GM23338 (cell line): ENCODE data around the gene GDF7. TPM values are rescaled to one million over a fixed set of nuclear protein-coding genes. Genes with fewer than 3 reads are reported as not detected.
"Not testable (repeated sequence)": the region's sequence is repeated elsewhere in the genome, so short reads cannot be mapped to it uniquely, and the experiment has no call there.

ENCODE experiments used
- ATAC-seq: fragments of 200-7000 bp; cut with Tn5 transposase; 3 replicates; pipeline ENCODE4 v1.9.1; 2020
- DNase-seq: peaks from one replicate; pipeline ENCODE4 v3.0.0-alpha.2; 2015; ENCODE audit warnings: low spot score
- H2AFZ ChIP-seq: fragments of 200-600 bp; sonication (generic); 2 replicates; pipeline ENCODE4 v1.8.0; 2016; ENCODE audit warnings: antibody characterized with exemption, mild to moderate bottlenecking, moderate library complexity
- H3F3A ChIP-seq: fragments of 200-600 bp; sonication (generic); replicated peaks from 2 replicates; pipeline ENCODE4 v1.8.0; 2017; ENCODE audit warnings: antibody characterized with exemption, mixed run types, low read depth
- H3K27ac ChIP-seq: fragments of 200-600 bp; sonication (generic); 2 replicates; pipeline ENCODE4 v1.6.1; 2016; ENCODE audit warnings: low read depth
- H3K27me3 ChIP-seq: fragments of 200-600 bp; sonication (generic); 2 replicates; pipeline ENCODE4 v1.8.0; 2016; ENCODE audit warnings: mild to moderate bottlenecking, mixed run types, moderate library complexity; ENCODE audit not compliant: insufficient read depth
- H3K36me3 ChIP-seq: fragments of 200-600 bp; sonication (generic); 2 replicates; pipeline ENCODE4 v1.8.0; 2016; ENCODE audit warnings: mild to moderate bottlenecking; ENCODE audit not compliant: insufficient read depth
- H3K4me1 ChIP-seq: fragments of 200-600 bp; sonication (generic); 2 replicates; pipeline ENCODE4 v1.8.0; 2016; ENCODE audit warnings: mild to moderate bottlenecking, moderate library complexity; ENCODE audit not compliant: insufficient read depth
- H3K4me2 ChIP-seq: fragments of 200-600 bp; sonication (generic); 2 replicates; pipeline ENCODE4 v1.7.1; 2017; ENCODE audit warnings: mixed run types
- H3K4me3 ChIP-seq: fragments of 200-600 bp; sonication (generic); 2 replicates; pipeline ENCODE4 v1.6.1; 2016; ENCODE audit warnings: mixed run types
- H3K79me2 ChIP-seq: fragments of 200-600 bp; sonication (generic); replicated peaks from 2 replicates; pipeline ENCODE4 v1.8.0; 2017; ENCODE audit warnings: mild to moderate bottlenecking; ENCODE audit not compliant: insufficient read depth
- H3K9me2 ChIP-seq: fragments of 200-600 bp; sonication (generic); 2 replicates; pipeline ENCODE4 v1.8.0; 2017; ENCODE audit not compliant: insufficient read depth
- H4K20me1 ChIP-seq: fragments of 200-600 bp; sonication (generic); replicated peaks from 2 replicates; pipeline ENCODE4 v1.8.0; 2017; ENCODE audit warnings: mild to moderate bottlenecking; ENCODE audit not compliant: insufficient read depth
- H3K27ac Mint-ChIP-seq: 2 replicates; pipeline ENCODE4 v1.8.0; 2020; ENCODE audit warnings: inconsistent platforms, mild to moderate bottlenecking, moderate library complexity, mixed read lengths
- H3K27me3 Mint-ChIP-seq: 3 replicates; pipeline ENCODE4 v1.8.0; 2022; ENCODE audit warnings: low read depth, mild to moderate bottlenecking, moderate library complexity, mixed read lengths, inconsistent platforms; ENCODE audit not compliant: insufficient read depth, poor library complexity
- H3K36me3 Mint-ChIP-seq: 3 replicates; pipeline ENCODE4 v1.8.0; 2021; ENCODE audit warnings: low read depth, mild to moderate bottlenecking, inconsistent platforms, moderate library complexity, mixed read lengths
- H3K4me1 Mint-ChIP-seq: 3 replicates; pipeline ENCODE4 v1.8.0; 2020; ENCODE audit warnings: mild to moderate bottlenecking, inconsistent platforms, mixed read lengths
- H3K4me3 Mint-ChIP-seq: 3 replicates; pipeline ENCODE4 v1.8.0; 2021; ENCODE audit warnings: moderate library complexity, mild to moderate bottlenecking, inconsistent platforms, mixed read lengths
- H3K9me3 Mint-ChIP-seq: 3 replicates; pipeline ENCODE4 v1.8.0; 2020; ENCODE audit warnings: moderate library complexity, mild to moderate bottlenecking, inconsistent platforms, mixed read lengths
- CREB1 ChIP-seq: fragments of 250-450 bp; sonication (Bioruptor Pico); IDR thresholded peaks from 2 replicates; pipeline ENCODE4 v1.5.0; 2020; ENCODE audit warnings: low read depth, mild to moderate bottlenecking, moderate library complexity
- EZH2 ChIP-seq: fragments of 200-600 bp; sonication (generic); IDR thresholded peaks from one replicate; pipeline ENCODE4 v1.8.0; 2017; ENCODE audit warnings: antibody characterized with exemption, mild to moderate bottlenecking, low read depth; ENCODE audit not compliant: unreplicated experiment
- EZH2phosphoT487 ChIP-seq: fragments of 200-600 bp; sonication (generic); IDR thresholded peaks from one replicate; pipeline ENCODE4 v1.8.1; 2018; ENCODE audit warnings: antibody characterized with exemption; ENCODE audit not compliant: unreplicated experiment
- JUNB ChIP-seq: IDR thresholded peaks from one replicate; pipeline ENCODE4 v1.6.1; 2016; ENCODE audit warnings: antibody characterized with exemption; ENCODE audit not compliant: unreplicated experiment
- NANOG ChIP-seq: IDR thresholded peaks from 2 replicates; pipeline ENCODE4 v1.6.1; 2016; ENCODE audit warnings: antibody characterized with exemption, borderline replicate concordance
- POLR2AphosphoS5 ChIP-seq: IDR thresholded peaks from 2 replicates; pipeline ENCODE4 v1.6.1; 2016; ENCODE audit warnings: antibody characterized with exemption, low read depth
- STAT1 ChIP-seq: IDR thresholded peaks from one replicate; pipeline ENCODE4 v1.6.1; 2016; ENCODE audit warnings: antibody characterized with exemption; ENCODE audit not compliant: unreplicated experiment
- ZNF114 ChIP-seq: fragments of 250-450 bp; sonication (Bioruptor Pico); IDR thresholded peaks from 2 replicates; pipeline ENCODE4 v1.5.0; 2020; ENCODE audit warnings: mild to moderate bottlenecking, moderate library complexity
- ZNF331 ChIP-seq: fragments of 250-450 bp; sonication (Bioruptor Pico); IDR thresholded peaks from 2 replicates; pipeline ENCODE4 v1.5.0; 2020; ENCODE audit warnings: low read depth, mild to moderate bottlenecking, moderate library complexity
- polyA plus RNA-seq: library from polyadenylated mRNA; unstranded; fragments of >200 nt; fragmentation: Nextera tagmentation; extraction: Ambion mirVana; gene quantifications from 2 replicates; pipeline ENCODE4 v1.2.1, GENCODE V29; 2016
- total RNA-seq: library from RNA; depleted of rRNA; stranded (reverse); fragments of >200 nt; shearing (Covaris generic); gene quantifications from 2 replicates; pipeline ENCODE4 v1.2.3, GENCODE V29; 2014
- TF ChIP-seq, protein P1 (sequence below): fragments of 250-450 bp; sonication (Bioruptor Pico); IDR thresholded peaks from 2 replicates; pipeline ENCODE4 v1.5.0; 2020; ENCODE audit warnings: mild to moderate bottlenecking, moderate library complexity
- TF ChIP-seq, protein P2 (sequence below), 2 experiments: fragments of 200-600 bp in 1 of 2; sonication (generic) in 1 of 2; conservative IDR thresholded peaks; 2 replicates each; pipeline versions ENCODE4 v1.5.1 to v1.6.1; 2016 to 2017; ENCODE audit warnings: antibody characterized with exemption in 2 of 2, low read depth in 2 of 2, mild to moderate bottlenecking in 2 of 2, moderate library complexity in 1 of 2
- TF ChIP-seq, protein P3 (sequence below): IDR thresholded peaks from one replicate; pipeline ENCODE4 v1.6.1; 2018; ENCODE audit warnings: antibody characterized with exemption; ENCODE audit not compliant: unreplicated experiment

GDF7 gene
- total and polyA plus RNA-seq, 2 experiments from 2014 or later, result 0.19 to 0.52 TPM

DNA sequence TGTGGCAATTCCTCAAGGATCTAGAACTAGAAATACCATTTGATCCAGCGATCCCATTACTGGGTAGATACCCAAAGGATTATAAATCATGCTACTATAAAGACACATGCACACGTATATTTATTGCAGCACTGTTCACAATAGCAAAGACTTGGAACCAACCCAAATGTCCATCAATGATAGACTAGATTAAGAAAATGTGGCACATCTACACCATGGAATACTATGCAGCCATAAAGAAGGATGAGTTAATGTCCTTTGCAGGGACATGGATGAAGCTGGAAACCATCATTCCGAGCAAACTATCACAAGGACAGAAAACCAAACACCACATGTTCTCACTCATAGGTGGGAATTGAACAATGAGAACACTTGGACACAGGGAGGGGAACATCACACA, 49.2 kb downstream of the GDF7 start:
- not testable (repeated sequence) for H3K9me3 Mint-ChIP-seq

DNA sequence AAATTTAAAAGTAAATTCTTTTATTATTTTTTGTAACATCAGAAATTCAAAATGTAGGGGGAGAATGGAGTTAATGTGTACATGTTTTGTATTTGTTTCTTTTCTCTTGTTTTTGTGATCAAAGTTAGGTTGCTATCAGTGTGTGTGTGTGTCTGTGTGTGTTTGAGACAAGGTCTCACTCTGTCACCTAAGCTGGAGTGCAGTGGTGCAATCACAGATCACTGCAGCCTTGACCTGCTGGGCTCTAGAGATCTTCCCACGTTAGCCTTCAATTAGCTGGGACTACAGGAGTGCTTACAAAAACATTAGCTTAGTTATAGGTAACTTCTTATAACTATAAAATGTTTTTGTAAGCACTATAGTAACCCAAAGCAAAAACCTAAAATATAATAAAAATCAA, 50.7 kb downstream of the GDF7 start:
- Histone ChIP-seq H3K9me2 (no peaks in the 10 kb centered on the region), H3K27ac (no peak overlapping the region), H3K4me1 (no peaks in the 10 kb centered on the region), H3K27me3 (no peaks in the 10 kb centered on the region), H3F3A (no peaks in the 10 kb centered on the region), H3K79me2 (peaks cover 15% of the 10 kb centered on the region), H2AFZ (no peak overlapping the region), H3K4me3 (no peak overlapping the region), H3K36me3 (no peaks in the 10 kb centered on the region), H3K4me2 (no peak overlapping the region), H4K20me1 (no peaks in the 10 kb centered on the region)
- DNase-seq (no peak), ATAC-seq (no peak)
- no peaks in the 10 kb centered on the region for H3K27me3 Mint-ChIP-seq
- no peak overlapping the region for H3K4me3 Mint-ChIP-seq
- H3K9me3 Mint-ChIP-seq, result no peaks in the 10 kb centered on the region
- H3K4me1 Mint-ChIP-seq, result no peaks in the 10 kb centered on the region
- peaks cover 8% of the 10 kb centered on the region; the same call in 2 of the 3 replicates for H3K36me3 Mint-ChIP-seq
- H3K27ac Mint-ChIP-seq, result no peak overlapping the region
- TF ChIP-seq JUNB, result no peak
- TF ChIP-seq, protein P1, sequence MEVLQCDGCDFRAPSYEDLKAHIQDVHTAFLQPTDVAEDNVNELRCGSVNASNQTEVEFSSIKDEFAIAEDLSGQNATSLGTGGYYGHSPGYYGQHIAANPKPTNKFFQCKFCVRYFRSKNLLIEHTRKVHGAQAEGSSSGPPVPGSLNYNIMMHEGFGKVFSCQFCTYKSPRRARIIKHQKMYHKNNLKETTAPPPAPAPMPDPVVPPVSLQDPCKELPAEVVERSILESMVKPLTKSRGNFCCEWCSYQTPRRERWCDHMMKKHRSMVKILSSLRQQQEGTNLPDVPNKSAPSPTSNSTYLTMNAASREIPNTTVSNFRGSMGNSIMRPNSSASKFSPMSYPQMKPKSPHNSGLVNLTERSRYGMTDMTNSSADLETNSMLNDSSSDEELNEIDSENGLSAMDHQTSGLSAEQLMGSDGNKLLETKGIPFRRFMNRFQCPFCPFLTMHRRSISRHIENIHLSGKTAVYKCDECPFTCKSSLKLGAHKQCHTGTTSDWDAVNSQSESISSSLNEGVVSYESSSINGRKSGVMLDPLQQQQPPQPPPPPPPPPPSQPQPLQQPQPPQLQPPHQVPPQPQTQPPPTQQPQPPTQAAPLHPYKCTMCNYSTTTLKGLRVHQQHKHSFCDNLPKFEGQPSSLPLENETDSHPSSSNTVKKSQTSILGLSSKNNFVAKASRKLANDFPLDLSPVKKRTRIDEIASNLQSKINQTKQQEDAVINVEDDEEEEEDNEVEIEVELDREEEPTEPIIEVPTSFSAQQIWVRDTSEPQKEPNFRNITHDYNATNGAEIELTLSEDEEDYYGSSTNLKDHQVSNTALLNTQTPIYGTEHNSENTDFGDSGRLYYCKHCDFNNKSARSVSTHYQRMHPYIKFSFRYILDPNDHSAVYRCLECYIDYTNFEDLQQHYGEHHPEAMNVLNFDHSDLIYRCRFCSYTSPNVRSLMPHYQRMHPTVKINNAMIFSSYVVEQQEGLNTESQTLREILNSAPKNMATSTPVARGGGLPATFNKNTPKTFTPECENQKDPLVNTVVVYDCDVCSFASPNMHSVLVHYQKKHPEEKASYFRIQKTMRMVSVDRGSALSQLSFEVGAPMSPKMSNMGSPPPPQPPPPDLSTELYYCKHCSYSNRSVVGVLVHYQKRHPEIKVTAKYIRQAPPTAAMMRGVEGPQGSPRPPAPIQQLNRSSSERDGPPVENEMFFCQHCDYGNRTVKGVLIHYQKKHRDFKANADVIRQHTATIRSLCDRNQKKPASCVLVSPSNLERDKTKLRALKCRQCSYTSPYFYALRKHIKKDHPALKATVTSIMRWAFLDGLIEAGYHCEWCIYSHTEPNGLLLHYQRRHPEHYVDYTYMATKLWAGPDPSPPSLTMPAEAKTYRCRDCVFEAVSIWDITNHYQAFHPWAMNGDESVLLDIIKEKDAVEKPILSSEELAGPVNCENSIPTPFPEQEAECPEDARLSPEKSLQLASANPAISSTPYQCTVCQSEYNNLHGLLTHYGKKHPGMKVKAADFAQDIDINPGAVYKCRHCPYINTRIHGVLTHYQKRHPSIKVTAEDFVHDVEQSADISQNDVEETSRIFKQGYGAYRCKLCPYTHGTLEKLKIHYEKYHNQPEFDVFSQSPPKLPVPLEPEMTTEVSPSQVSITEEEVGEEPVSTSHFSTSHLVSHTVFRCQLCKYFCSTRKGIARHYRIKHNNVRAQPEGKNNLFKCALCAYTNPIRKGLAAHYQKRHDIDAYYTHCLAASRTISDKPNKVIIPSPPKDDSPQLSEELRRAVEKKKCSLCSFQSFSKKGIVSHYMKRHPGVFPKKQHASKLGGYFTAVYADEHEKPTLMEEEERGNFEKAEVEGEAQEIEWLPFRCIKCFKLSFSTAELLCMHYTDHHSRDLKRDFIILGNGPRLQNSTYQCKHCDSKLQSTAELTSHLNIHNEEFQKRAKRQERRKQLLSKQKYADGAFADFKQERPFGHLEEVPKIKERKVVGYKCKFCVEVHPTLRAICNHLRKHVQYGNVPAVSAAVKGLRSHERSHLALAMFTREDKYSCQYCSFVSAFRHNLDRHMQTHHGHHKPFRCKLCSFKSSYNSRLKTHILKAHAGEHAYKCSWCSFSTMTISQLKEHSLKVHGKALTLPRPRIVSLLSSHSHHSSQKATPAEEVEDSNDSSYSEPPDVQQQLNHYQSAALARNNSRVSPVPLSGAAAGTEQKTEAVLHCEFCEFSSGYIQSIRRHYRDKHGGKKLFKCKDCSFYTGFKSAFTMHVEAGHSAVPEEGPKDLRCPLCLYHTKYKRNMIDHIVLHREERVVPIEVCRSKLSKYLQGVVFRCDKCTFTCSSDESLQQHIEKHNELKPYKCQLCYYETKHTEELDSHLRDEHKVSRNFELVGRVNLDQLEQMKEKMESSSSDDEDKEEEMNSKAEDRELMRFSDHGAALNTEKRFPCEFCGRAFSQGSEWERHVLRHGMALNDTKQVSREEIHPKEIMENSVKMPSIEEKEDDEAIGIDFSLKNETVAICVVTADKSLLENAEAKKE (CRISPR knock-in tag), result no peak
- TF ChIP-seq ZNF114, result no peak
- no peak for TF ChIP-seq POLR2AphosphoS5
- TF ChIP-seq, protein P2, sequence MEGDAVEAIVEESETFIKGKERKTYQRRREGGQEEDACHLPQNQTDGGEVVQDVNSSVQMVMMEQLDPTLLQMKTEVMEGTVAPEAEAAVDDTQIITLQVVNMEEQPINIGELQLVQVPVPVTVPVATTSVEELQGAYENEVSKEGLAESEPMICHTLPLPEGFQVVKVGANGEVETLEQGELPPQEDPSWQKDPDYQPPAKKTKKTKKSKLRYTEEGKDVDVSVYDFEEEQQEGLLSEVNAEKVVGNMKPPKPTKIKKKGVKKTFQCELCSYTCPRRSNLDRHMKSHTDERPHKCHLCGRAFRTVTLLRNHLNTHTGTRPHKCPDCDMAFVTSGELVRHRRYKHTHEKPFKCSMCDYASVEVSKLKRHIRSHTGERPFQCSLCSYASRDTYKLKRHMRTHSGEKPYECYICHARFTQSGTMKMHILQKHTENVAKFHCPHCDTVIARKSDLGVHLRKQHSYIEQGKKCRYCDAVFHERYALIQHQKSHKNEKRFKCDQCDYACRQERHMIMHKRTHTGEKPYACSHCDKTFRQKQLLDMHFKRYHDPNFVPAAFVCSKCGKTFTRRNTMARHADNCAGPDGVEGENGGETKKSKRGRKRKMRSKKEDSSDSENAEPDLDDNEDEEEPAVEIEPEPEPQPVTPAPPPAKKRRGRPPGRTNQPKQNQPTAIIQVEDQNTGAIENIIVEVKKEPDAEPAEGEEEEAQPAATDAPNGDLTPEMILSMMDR (conservative IDR thresholded peaks at IDR 0.05; ENCODE audit: low read depth in 2 of 2), result no peak
- TF ChIP-seq CREB1 (CRISPR knock-in tag), result no peak
- TF ChIP-seq STAT1, result no peak
- TF ChIP-seq EZH2, result no peak
- TF ChIP-seq NANOG, result no peak
- TF ChIP-seq ZNF331, result no peak
- TF ChIP-seq, protein P3, sequence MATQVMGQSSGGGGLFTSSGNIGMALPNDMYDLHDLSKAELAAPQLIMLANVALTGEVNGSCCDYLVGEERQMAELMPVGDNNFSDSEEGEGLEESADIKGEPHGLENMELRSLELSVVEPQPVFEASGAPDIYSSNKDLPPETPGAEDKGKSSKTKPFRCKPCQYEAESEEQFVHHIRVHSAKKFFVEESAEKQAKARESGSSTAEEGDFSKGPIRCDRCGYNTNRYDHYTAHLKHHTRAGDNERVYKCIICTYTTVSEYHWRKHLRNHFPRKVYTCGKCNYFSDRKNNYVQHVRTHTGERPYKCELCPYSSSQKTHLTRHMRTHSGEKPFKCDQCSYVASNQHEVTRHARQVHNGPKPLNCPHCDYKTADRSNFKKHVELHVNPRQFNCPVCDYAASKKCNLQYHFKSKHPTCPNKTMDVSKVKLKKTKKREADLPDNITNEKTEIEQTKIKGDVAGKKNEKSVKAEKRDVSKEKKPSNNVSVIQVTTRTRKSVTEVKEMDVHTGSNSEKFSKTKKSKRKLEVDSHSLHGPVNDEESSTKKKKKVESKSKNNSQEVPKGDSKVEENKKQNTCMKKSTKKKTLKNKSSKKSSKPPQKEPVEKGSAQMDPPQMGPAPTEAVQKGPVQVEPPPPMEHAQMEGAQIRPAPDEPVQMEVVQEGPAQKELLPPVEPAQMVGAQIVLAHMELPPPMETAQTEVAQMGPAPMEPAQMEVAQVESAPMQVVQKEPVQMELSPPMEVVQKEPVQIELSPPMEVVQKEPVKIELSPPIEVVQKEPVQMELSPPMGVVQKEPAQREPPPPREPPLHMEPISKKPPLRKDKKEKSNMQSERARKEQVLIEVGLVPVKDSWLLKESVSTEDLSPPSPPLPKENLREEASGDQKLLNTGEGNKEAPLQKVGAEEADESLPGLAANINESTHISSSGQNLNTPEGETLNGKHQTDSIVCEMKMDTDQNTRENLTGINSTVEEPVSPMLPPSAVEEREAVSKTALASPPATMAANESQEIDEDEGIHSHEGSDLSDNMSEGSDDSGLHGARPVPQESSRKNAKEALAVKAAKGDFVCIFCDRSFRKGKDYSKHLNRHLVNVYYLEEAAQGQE, result no peak
- no peak for TF ChIP-seq EZH2phosphoT487

More for the DNA sequence above, 49.2 kb downstream of the GDF7 start:
- peaks cover 16% of the 10 kb centered on the region; the same call in 2 of the 3 replicates for H3K36me3 Mint-ChIP-seq
- H3K4me3 ChIP-seq, H3K4me3 Mint-ChIP-seq, DNase-seq, H3K27ac ChIP-seq, H3K27ac Mint-ChIP-seq, H3F3A ChIP-seq, ATAC-seq, H3K36me3 ChIP-seq, H3K27me3 ChIP-seq, H3K4me2 ChIP-seq, H3K4me1 Mint-ChIP-seq, H3K4me1 ChIP-seq, H3K9me2 ChIP-seq, H4K20me1 ChIP-seq, H3K27me3 Mint-ChIP-seq, H2AFZ ChIP-seq: not testable (repeated sequence)
- H3K79me2 ChIP-seq, result peaks cover 15% of the 10 kb centered on the region
